Vagina (tissue), 2 donors: ENCODE data around the gene ZBTB12. TPM values are rescaled to one million over a fixed set of nuclear protein-coding genes. Genes with fewer than 3 reads are reported as not detected.
A peak's percentile ranks its signal among the peaks of the same experiment; 100 is the strongest.

Source experiments
- DNase-seq, 2 donors: peaks; one replicate each; pipeline ENCODE4 v3.0.0-alpha.2; 2017; ENCODE audit errors: extremely low spot score in 2 of 2
- H3K27ac ChIP-seq: fragments of 200-600 bp; sonication (generic); one replicate; pipeline ENCODE4 v1.5.1; 2019
- H3K27me3 ChIP-seq: fragments of 200-600 bp; sonication (generic); one replicate; pipeline ENCODE4 v1.5.1; 2019
- H3K36me3 ChIP-seq, 2 donors: fragments of 200-600 bp; sonication (generic); one replicate each; pipeline ENCODE4 v1.5.1; 2017 to 2019
- H3K4me1 ChIP-seq: fragments of 200-600 bp; sonication (generic); one replicate; pipeline ENCODE4 v1.5.1; 2019
- H3K4me3 ChIP-seq, 2 donors: fragments of 200-600 bp; sonication (generic); 1 replicate in 1 of 2; 2 replicates in 1 of 2; pipeline ENCODE4 v1.5.1; 2016 to 2019
- H3K9me3 ChIP-seq: fragments of 200-600 bp; sonication (generic); one replicate; pipeline ENCODE4 v1.5.1; 2019
- CTCF ChIP-seq, 3 experiments: fragments of 450-650 bp in 2 of 3; fragments of 200-600 bp in 1 of 3; sonication (generic) in 1 of 3; IDR thresholded peaks; one replicate each; pipeline ENCODE4 v1.5.1; 2017 to 2019; ENCODE audit warnings: antibody characterized with exemption in 3 of 3, mild to moderate bottlenecking in 2 of 3, moderate library complexity in 2 of 3
- POLR2A ChIP-seq, 2 donors: fragments of 450-650 bp; IDR thresholded peaks; one replicate each; pipeline ENCODE4 v1.6.1; 2017; ENCODE audit warnings: antibody characterized with exemption in 2 of 2, mild to moderate bottlenecking in 2 of 2, moderate library complexity in 2 of 2
- POLR2AphosphoS5 ChIP-seq, 2 donors: sonication (generic); formaldehyde crosslinking; IDR thresholded peaks; one replicate each; pipeline ENCODE4 v1.9.0; 2017; ENCODE audit warnings: antibody characterized with exemption in 2 of 2, mild to moderate bottlenecking in 2 of 2, low read depth in 1 of 2; ENCODE audit not compliant: insufficient read depth in 1 of 2
- intact Hi-C: fragments of 100-400 bp; cut with DNase I; formaldehyde crosslinking; loops from one replicate; pipeline ENCODE4 v1.15.1; 2023
- total RNA-seq: library from RNA; depleted of rRNA; stranded (reverse); fragments of >200 nt; gene quantifications from one replicate; pipeline ENCODE4 v1.2.3, GENCODE V29; 2016

The ZBTB12 gene
- total RNA-seq, 1 donor from 2014 or later, result 1.7 TPM

GRCh38 chr6:31878222-31878621 lies 23.7 kb downstream of the ZBTB12 start:
- no peaks in the 10 kb centered on the region for H3K27me3 ChIP-seq
- no peaks in the 10 kb centered on the region for H3K4me1 ChIP-seq
- intact Hi-C loops, result no loop called here
- H3K9me3 ChIP-seq, result no peaks in the 10 kb centered on the region
- no peak for DNase-seq
- H3K4me3 ChIP-seq, result no peak overlapping the region
- H3K27ac ChIP-seq, result no peak overlapping the region
- TF ChIP-seq POLR2AphosphoS5 (IDR thresholded peaks at IDR 0.05; ENCODE audit: insufficient read depth in 1 of 2, low read depth in 1 of 2) (no peak), CTCF (IDR thresholded peaks at IDR 0.05) (no peak), POLR2A (IDR thresholded peaks at IDR 0.05) (no peak)
- H3K36me3 ChIP-seq, result peaks cover 0 to 39% of the 10 kb centered on the region in 2 donors

- H3K4me3 ChIP-seq, result no peak overlapping the region
- DNase-seq, result no peak
- no peaks in the 10 kb centered on the region for H3K27me3 ChIP-seq
- TF ChIP-seq CTCF (IDR thresholded peaks at IDR 0.05), result no peak
- TF ChIP-seq POLR2A (IDR thresholded peaks at IDR 0.05), result no peak
- TF ChIP-seq POLR2AphosphoS5 (IDR thresholded peaks at IDR 0.05; ENCODE audit: insufficient read depth in 1 of 2, low read depth in 1 of 2), result no peak
- H3K9me3 ChIP-seq, result no peaks in the 10 kb centered on the region
- H3K36me3 ChIP-seq, result peaks cover 0 to 34% of the 10 kb centered on the region in 2 donors
- intact Hi-C loops, result no loop called here
- H3K27ac ChIP-seq, result no peak overlapping the region
- H3K4me1 ChIP-seq, result no peaks in the 10 kb centered on the region
Observed at GRCh38 chr6:31877651-31878161, 24.2 kb downstream of the ZBTB12 start.

GRCh38 chr6:31877125-31877650 lies 24.7 kb downstream of the ZBTB12 start:
- Histone ChIP-seq H3K27me3 (no peaks in the 10 kb centered on the region), H3K4me3 (no peak overlapping the region), H3K27ac (no peak overlapping the region), H3K36me3 (peaks cover 0 to 29% of the 10 kb centered on the region in 2 donors), H3K9me3 (no peaks in the 10 kb centered on the region), H3K4me1 (no peaks in the 10 kb centered on the region)
- no peak for TF ChIP-seq POLR2AphosphoS5 (IDR thresholded peaks at IDR 0.05; ENCODE audit: insufficient read depth in 1 of 2, low read depth in 1 of 2)
- no peak for TF ChIP-seq POLR2A (IDR thresholded peaks at IDR 0.05)
- no peak for TF ChIP-seq CTCF (IDR thresholded peaks at IDR 0.05)
- DNase-seq, result peak in 1 of 2 donors; percentile 74
- intact Hi-C loops, result no loop called here

GRCh38 chr6:31876357-31876756 lies 25.5 kb downstream of the ZBTB12 start:
- Histone ChIP-seq H3K4me1 (no peaks in the 10 kb centered on the region), H3K27me3 (no peaks in the 10 kb centered on the region), H3K27ac (no peak overlapping the region), H3K9me3 (no peaks in the 10 kb centered on the region), H3K36me3 (peaks cover 0 to 20% of the 10 kb centered on the region in 2 donors), H3K4me3 (no peak overlapping the region)
- intact Hi-C loops, result no loop called here
- DNase-seq, result no peak
- TF ChIP-seq POLR2AphosphoS5 (IDR thresholded peaks at IDR 0.05; ENCODE audit: insufficient read depth in 1 of 2, low read depth in 1 of 2), result no peak
- no peak for TF ChIP-seq POLR2A (IDR thresholded peaks at IDR 0.05)
- TF ChIP-seq CTCF (IDR thresholded peaks at IDR 0.05), result no peak

- Histone ChIP-seq H3K27me3 (no peaks in the 10 kb centered on the region), H3K9me3 (no peaks in the 10 kb centered on the region), H3K27ac (no peak overlapping the region), H3K4me3 (no peak overlapping the region), H3K36me3 (peaks cover 0 to 16% of the 10 kb centered on the region in 2 donors), H3K4me1 (peaks cover 3% of the 10 kb centered on the region)
- intact Hi-C loops, result no loop called here
- peak in 1 of 2 donors; percentile 82 for DNase-seq
- no peak for TF ChIP-seq POLR2AphosphoS5 (IDR thresholded peaks at IDR 0.05; ENCODE audit: insufficient read depth in 1 of 2, low read depth in 1 of 2)
- TF ChIP-seq POLR2A (IDR thresholded peaks at IDR 0.05), result no peak
- TF ChIP-seq CTCF (IDR thresholded peaks at IDR 0.05), result no peak
Observed at GRCh38 chr6:31875877-31876276, 26.0 kb downstream of the ZBTB12 start.
